Superior temporal gyrus (tissue), 1 donor: ENCODE data around the gene WNT11.
"Not testable (repeated sequence)": the region's sequence is repeated elsewhere in the genome, so short reads cannot be mapped to it uniquely, and the experiment has no call there.

Experiments used
- DNase-seq: peaks from one replicate; pipeline ENCODE4 v3.0.0-alpha.2; 2016; ENCODE audit errors: extremely low spot score

Gene WNT11

GRCh38 chr11:76201672-76202412 is 4.5 kb downstream of the WNT11 start:
- no peak for DNase-seq

GRCh38 chr11:76201056-76201455 is 5.2 kb downstream of the WNT11 start:
- DNase-seq, result no peak

DNA sequence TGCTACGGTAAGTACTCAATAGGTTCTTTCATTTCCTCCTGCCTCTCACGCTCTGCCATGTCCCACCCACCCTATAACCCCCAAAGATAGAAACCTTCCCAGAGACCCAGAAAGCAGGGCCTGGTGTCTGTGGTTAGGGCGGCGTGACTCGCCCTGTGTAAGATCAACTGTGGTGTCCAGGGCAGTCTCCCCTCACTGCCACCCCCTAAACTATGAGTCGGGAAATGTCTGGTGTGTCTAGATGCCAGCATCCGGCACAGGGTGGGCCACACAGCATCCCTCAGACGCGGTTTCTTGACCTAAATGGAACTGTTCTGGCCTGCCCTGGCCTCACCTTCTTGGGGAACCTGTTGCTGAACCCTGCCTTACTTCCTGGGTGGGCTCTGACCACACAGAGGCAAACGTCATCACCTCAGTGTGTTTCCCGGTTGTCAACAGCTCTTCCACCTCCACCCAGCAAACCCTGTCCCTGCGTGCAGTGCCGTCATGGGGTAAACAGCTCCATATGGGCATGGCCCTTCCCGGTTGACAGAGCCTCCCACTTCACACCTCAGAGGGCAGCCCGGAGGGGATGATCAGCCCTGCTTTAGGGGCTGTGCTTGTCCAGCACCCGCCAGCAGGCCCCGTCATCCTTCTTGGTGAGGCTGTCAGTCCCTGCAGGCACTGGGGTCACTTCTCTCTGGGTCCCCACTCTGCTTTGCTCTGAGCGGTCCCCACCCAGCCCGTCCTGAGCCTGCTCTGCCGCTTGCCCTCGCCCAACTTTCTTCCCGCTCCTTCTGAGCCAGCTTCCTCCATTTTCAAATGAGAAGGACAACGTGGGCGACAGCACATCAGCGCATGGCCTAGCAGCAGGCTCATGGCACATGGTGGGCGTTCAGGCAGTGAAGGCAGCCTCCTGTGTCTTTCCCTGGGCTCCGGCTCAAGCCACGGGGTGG is 6.0 kb downstream of the WNT11 start:
- no peak for DNase-seq

DNA sequence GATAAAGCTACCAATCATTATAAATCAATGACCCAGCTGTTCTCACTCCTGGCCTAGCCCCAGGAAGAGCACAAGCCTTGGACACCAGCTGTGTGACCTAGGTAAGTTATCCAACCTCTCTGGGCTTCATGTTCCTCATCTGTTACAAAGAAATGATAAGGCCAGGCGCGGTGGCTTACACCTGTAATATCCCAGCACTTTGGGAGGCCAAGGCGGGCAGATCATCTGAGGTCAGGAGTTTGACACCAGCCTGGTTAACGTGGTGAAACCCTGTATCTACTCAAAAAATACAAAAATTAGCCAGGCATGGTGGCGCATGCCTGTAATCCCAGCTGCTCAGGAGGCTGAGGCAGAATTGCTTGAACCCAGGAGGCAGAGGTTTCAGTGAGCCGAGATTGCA is 7.6 kb downstream of the WNT11 start:
- not testable (repeated sequence) for DNase-seq

DNA sequence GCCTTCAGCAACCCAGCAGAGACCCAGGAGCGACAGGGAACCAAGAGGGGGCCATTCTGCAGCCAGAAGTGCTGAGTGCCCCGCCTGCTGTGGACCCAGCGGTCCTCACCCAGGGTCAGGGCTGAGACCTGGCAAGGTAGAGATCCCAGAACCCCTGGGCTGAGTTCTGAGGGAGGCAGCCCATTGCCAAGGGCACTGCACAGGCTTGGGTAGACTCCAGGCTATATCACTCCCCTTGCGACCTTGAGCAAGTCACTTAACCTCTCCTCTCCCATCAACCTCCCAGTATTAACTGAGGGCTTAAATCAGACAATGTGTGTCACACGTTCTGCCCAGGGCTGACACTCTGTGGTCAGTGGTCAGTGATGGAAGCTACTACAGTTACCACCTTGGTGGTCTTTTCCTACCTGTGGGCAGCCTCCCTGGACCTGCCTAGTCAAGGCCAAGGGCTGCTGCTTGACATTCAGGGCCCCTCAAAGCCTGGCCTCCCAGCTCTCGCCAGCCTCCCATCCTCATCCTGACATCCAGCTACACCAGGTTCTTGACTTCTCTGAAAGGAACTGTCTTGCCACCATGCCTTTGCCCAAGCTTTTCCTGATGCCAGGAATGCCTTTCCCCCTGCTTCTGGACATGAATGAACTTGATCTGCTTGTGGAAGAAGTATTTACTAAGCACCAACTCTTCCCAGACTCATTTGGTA is 8.2 kb downstream of the WNT11 start:
- DNase-seq, result no peak

DNA sequence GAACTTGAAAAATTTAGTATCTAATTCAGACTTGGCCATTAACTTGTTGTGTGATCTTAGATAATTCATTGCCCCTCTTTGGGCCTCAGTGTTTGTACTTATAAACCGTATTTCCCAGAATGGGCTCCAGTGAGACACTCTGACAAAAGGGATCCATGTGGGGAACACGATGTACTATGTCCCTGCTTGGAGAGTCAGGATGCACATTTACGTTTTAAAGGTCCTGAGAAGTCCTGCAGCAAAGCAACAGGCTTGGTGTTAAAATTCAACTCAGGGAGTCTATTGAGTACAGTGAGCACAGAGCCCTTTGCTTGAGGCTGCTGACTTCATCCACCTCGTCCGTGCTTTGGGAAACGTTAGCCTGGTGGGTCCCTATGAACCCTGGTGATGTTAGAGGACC is 9.0 kb downstream of the WNT11 start:
- no peak for DNase-seq

- no peak for DNase-seq
Measured at GRCh38 chr11:76196849-76197248, 9.5 kb downstream of the WNT11 start.

GRCh38 chr11:76194872-76195668 is 11.2 kb downstream of the WNT11 start:
- no peak for DNase-seq

GRCh38 chr11:76193219-76193618 is 13.1 kb downstream of the WNT11 start:
- no peak for DNase-seq

DNA sequence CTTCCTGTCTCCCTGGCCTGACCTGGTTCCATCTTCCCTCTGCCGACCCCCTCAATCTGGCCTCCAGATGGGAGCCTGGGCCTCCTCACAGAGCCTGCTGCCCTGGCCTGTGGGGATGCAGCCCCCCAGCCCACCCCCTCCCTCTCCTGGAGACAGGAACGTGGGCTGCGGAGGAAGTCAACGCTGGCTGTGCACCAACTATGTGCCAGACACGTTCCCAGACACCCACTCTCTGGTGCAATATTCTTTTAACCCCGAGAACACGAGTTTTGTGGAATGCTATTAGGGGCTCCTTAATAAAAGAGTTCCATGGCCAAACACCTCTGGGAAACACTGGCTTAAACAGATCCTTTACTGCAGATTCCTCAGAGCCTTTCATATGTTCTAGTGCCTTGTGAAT is 15.9 kb downstream of the WNT11 start:
- no peak for DNase-seq

- no peak for DNase-seq
Measured at GRCh38 chr11:76189682-76190081, 16.6 kb downstream of the WNT11 start.

DNA sequence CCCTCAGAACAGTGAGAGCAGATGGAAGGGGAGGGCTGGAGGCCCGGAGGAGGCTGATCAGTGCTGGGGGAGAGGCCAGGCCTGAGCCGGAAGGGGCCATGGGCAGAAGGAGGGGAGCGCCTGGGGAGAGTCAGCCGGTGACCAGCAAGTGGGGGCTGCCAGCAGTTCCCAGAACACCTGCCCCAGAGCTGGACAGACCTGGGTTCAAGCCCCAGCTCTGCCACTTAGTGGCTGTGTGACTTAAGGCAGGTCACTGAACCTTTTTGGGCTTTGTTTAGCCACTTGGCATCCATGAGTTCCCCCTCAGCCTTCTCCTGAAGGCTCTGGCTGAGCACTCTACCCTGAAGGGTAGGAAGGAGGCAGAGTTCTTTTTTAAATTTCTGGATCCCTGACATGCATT is 17.4 kb downstream of the WNT11 start:
- no peak for DNase-seq

DNA sequence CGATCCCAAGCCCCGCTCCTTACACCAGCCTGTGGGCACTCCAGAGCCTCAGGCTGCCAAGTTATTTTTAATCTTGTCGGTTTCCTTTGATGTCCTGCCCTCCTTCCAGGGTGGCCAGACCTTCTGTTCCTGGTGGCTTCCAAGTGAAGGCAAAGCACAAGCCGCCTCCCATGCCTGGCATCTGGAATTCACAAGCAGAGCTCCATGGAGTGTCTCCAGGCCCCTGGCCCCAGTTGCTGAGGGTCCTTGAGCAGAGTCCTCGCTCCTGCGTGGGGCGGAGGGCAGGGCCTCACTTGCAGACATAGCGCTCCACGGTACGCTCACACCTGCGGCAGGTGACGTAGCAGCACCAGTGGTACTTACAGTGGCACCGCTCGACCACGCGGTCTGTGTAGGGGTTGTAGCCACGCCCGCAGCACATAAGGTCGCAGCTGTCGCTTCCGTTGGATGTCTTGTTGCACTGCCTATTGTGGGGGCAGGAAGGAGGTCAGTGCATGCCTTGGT is 19.5 kb downstream of the WNT11 start:
- DNase-seq, result no peak

- DNase-seq, result no peak
Measured at GRCh38 chr11:76185931-76186401, 20.3 kb downstream of the WNT11 start.

DNA sequence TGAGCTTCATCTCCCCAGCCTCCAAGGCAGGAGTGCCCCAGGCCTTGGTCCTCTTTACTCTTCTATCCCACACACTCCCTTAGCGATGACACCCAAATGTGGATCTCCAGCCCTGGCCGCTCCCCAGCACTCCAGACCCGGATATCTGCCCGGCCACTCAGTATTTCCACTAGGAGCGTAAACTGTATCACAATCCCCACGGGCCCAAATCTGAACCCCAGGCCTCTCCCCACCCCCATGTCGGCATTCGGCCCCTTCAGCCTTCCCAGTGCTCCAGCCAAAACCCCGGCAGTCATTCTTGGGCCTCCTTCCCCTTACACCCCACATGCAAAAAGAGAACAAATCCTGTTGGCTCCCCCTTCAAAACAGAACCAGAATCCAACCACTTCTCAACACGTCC is 20.8 kb downstream of the WNT11 start:
- no peak for DNase-seq

DNA sequence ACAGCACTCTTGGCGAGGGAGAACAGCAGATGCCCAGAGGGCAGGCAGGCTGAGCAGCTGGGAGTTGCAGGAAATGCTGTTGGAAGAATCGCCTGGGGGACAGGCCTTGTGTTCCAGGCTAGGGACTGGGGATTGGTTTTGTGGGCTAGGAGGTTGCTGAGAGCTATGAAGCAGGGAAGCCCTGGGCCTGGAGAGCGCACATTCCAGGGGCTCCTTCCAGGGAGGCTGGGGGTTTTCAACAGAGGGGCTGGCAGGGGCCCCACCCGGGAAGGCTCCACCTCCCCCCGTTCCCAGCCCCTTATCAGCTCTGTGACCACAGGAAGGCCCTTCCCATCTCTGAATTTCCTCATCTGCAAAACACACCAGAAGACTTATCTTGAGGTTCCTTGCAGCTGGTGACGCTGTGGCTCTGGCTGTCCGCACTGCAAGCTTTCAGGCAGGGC is 21.7 kb downstream of the WNT11 start:
- no peak for DNase-seq

GRCh38 chr11:76181371-76181770 is 24.9 kb downstream of the WNT11 start:
- DNase-seq, result no peak

DNA sequence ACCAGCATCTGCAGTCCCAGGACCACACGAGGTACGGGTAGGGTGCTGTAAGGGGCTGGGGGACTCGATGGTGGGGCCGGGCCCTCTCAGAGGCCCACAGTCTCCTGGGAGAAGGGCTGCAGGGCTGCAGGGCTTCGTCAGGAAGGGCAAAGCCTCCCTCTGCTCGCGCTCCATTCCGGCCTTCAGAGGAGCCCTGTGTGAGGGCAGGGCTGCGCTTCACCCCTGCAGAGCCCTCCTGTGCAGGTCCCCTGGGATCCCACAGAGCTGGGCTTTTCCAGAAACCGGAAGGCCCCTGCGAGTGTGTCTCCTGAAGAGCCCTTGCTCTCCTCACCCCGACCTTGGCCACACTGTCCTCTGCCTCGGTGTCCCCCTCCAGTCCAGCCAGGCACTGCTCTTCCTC is 27.2 kb downstream of the WNT11 start:
- no peak for DNase-seq

- DNase-seq, result no peak
Measured at GRCh38 chr11:76177250-76177686, 29.0 kb downstream of the WNT11 start.

- no peak for DNase-seq
Measured at GRCh38 chr11:76176463-76176862, 29.8 kb downstream of the WNT11 start.

- DNase-seq, result no peak
Measured at GRCh38 chr11:76175783-76176182, 30.5 kb downstream of the WNT11 start.
